ENCODE data around the gene ABCA1. TPM values are rescaled to one million over a fixed set of nuclear protein-coding genes. Genes with fewer than 3 reads are reported as not detected.
"Not testable (repeated sequence)": the region's sequence is repeated elsewhere in the genome, so short reads cannot be mapped to it uniquely, and the experiment has no call there.

The ABCA1 gene
- total and polyA plus RNA-seq, 3 donors from 2014 or later: 8.5 to 57.9 (median 42.0) TPM

- H3K36me3 ChIP-seq (ENCODE audit: low read depth, missing control alignments): no peaks in the 10 kb centered on the region
- no peaks in the 10 kb centered on the region for H3K9me3 ChIP-seq
- no peak for TF ChIP-seq CTCF (IDR thresholded peaks at IDR 0.05)
- no peak for TF ChIP-seq POLR2A (IDR thresholded peaks at IDR 0.05)
- H3K4me1 ChIP-seq: peaks cover 11% of the 10 kb centered on the region
- no peak overlapping the region for H3K4me3 ChIP-seq
- H3K27me3 ChIP-seq: no peaks in the 10 kb centered on the region
- DNase-seq: no peak
- intact Hi-C loops (cut with DNase I; ENCODE audit: low total_unique reads): no loop called here
- WGBS, 2 donors: 43 to 54% methylated on average over 1 of the region's 1 CpG
- peak overlapping the region in 1 of 2 donors; percentile 4 for H3K27ac ChIP-seq
These were observed 69.1 kb downstream of the ABCA1 start for GRCh38 chr9:104858846-104859245.

GRCh38 chr9:104858271-104858670 is 69.7 kb downstream of the ABCA1 start:
- no peaks in the 10 kb centered on the region for H3K9me3 ChIP-seq
- peaks cover 5% of the 10 kb centered on the region for H3K4me1 ChIP-seq
- intact Hi-C loops (cut with DNase I; ENCODE audit: low total_unique reads): no loop called here
- TF ChIP-seq POLR2A (IDR thresholded peaks at IDR 0.05) (no peak), CTCF (IDR thresholded peaks at IDR 0.05) (no peak)
- H3K27ac ChIP-seq: no peak overlapping the region
- no peaks in the 10 kb centered on the region for H3K36me3 ChIP-seq (ENCODE audit: low read depth, missing control alignments)
- WGBS, 2 donors: 60 to 74% methylated on average over 4 of the region's 4 CpGs
- DNase-seq: peak; percentile 35
- H3K4me3 ChIP-seq: no peak overlapping the region
- H3K27me3 ChIP-seq: no peaks in the 10 kb centered on the region

GRCh38 chr9:104856413-104856941 is 71.5 kb downstream of the ABCA1 start:
- Histone ChIP-seq H3K27ac (no peak overlapping the region), H3K4me3 (no peak overlapping the region), H3K27me3 (no peaks in the 10 kb centered on the region), H3K4me1 (no peaks in the 10 kb centered on the region), H3K36me3 (ENCODE audit: low read depth, missing control alignments) (no peaks in the 10 kb centered on the region), H3K9me3 (no peaks in the 10 kb centered on the region)
- DNase-seq: no peak
- 80 to 83% methylated on average over 5 of the region's 5 CpGs for WGBS, 2 donors
- no peak for TF ChIP-seq POLR2A (IDR thresholded peaks at IDR 0.05)
- no peak for TF ChIP-seq CTCF (IDR thresholded peaks at IDR 0.05)
- intact Hi-C loops (cut with DNase I; ENCODE audit: low total_unique reads): no loop called here

GRCh38 chr9:104855807-104856206 is 72.1 kb downstream of the ABCA1 start:
- TF ChIP-seq POLR2A (IDR thresholded peaks at IDR 0.05): no peak
- TF ChIP-seq CTCF (IDR thresholded peaks at IDR 0.05): no peak
- H3K36me3 ChIP-seq (ENCODE audit: low read depth, missing control alignments): no peaks in the 10 kb centered on the region
- H3K27me3 ChIP-seq: no peaks in the 10 kb centered on the region
- no peak overlapping the region for H3K4me3 ChIP-seq
- intact Hi-C loops (cut with DNase I; ENCODE audit: low total_unique reads): no loop called here
- H3K27ac ChIP-seq: no peak overlapping the region
- H3K4me1 ChIP-seq: no peaks in the 10 kb centered on the region
- no peak for DNase-seq
- no peaks in the 10 kb centered on the region for H3K9me3 ChIP-seq
- WGBS, 2 donors: 77 to 92% methylated on average over 3 of the region's 3 CpGs

- DNase-seq; intact Hi-C loops (cut with DNase I; ENCODE audit: low total_unique reads); H3K4me3 ChIP-seq; H3K27ac ChIP-seq; H3K27me3 ChIP-seq; H3K9me3 ChIP-seq; H3K36me3 ChIP-seq (ENCODE audit: low read depth, missing control alignments); H3K4me1 ChIP-seq: not testable (repeated sequence)
- 89 to 90% methylated on average over 7 of the region's 7 CpGs for WGBS, 2 donors
These were observed 72.7 kb downstream of the ABCA1 start for GRCh38 chr9:104855258-104855657.
